Neural crest cell (in vitro differentiated cells): ENCODE measurements around the gene PNCK. TPM values are rescaled to one million over a fixed set of nuclear protein-coding genes. Genes with fewer than 3 reads are reported as not detected.

ENCODE experiments used
- DNase-seq: peaks from one replicate; pipeline ENCODE4 v3.0.0; 2021; ENCODE audit warnings: low read depth, mixed read lengths, low spot score
- H3K27ac Mint-ChIP-seq: one replicate; pipeline ENCODE4 v1.8.0; 2021; ENCODE audit warnings: mild to moderate bottlenecking, mixed read lengths; ENCODE audit not compliant: unreplicated experiment
- H3K27me3 Mint-ChIP-seq: 2 replicates; pipeline ENCODE4 v1.8.0; 2021; ENCODE audit warnings: low read depth, mild to moderate bottlenecking, mixed read lengths
- H3K36me3 Mint-ChIP-seq: 2 replicates; pipeline ENCODE4 v1.8.0; 2021; ENCODE audit warnings: low read depth, mild to moderate bottlenecking, mixed read lengths
- H3K4me1 Mint-ChIP-seq: 2 replicates; pipeline ENCODE4 v1.8.0; 2021; ENCODE audit warnings: mixed read lengths
- H3K4me3 Mint-ChIP-seq: one replicate; pipeline ENCODE4 v1.8.0; 2021; ENCODE audit warnings: mild to moderate bottlenecking, mixed read lengths
- H3K9me3 Mint-ChIP-seq: 2 replicates; pipeline ENCODE4 v1.8.0; 2021; ENCODE audit warnings: mixed read lengths
- total RNA-seq: library from RNA; stranded (reverse); gene quantifications from 2 replicates; pipeline ENCODE4 v1.2.1, GENCODE V29; 2021
- TF ChIP-seq, protein P1 (sequence below): fragments of 200-600 bp; sonication (generic); conservative IDR thresholded peaks from 2 replicates; pipeline ENCODE4 v1.5.0; 2021; ENCODE audit warnings: antibody characterized with exemption, mild to moderate bottlenecking

The PNCK gene
- total RNA-seq, 1 donor from 2014 or later = 9.4 TPM

GRCh38 chrX:153642051-153642654, 31.5 kb downstream of the PNCK start:
- Mint-ChIP-seq H3K9me3 (no peaks in the 10 kb centered on the region), H3K27me3 (peaks cover 48% of the 10 kb centered on the region), H3K4me3 (no peak overlapping the region), H3K27ac (no peak overlapping the region), H3K36me3 (no peaks in the 10 kb centered on the region), H3K4me1 (peaks cover 5% of the 10 kb centered on the region)
- no peak for DNase-seq
- TF ChIP-seq, protein P1, sequence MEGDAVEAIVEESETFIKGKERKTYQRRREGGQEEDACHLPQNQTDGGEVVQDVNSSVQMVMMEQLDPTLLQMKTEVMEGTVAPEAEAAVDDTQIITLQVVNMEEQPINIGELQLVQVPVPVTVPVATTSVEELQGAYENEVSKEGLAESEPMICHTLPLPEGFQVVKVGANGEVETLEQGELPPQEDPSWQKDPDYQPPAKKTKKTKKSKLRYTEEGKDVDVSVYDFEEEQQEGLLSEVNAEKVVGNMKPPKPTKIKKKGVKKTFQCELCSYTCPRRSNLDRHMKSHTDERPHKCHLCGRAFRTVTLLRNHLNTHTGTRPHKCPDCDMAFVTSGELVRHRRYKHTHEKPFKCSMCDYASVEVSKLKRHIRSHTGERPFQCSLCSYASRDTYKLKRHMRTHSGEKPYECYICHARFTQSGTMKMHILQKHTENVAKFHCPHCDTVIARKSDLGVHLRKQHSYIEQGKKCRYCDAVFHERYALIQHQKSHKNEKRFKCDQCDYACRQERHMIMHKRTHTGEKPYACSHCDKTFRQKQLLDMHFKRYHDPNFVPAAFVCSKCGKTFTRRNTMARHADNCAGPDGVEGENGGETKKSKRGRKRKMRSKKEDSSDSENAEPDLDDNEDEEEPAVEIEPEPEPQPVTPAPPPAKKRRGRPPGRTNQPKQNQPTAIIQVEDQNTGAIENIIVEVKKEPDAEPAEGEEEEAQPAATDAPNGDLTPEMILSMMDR = no peak

GRCh38 chrX:153641627-153642026, 32.0 kb downstream of the PNCK start:
- Mint-ChIP-seq H3K27me3 (peaks cover 48% of the 10 kb centered on the region), H3K9me3 (no peaks in the 10 kb centered on the region), H3K4me3 (peak overlapping the region; percentile 48), H3K4me1 (peaks cover 5% of the 10 kb centered on the region), H3K27ac (no peak overlapping the region), H3K36me3 (no peaks in the 10 kb centered on the region)
- TF ChIP-seq, protein P1 = no peak
- no peak for DNase-seq

DNA sequence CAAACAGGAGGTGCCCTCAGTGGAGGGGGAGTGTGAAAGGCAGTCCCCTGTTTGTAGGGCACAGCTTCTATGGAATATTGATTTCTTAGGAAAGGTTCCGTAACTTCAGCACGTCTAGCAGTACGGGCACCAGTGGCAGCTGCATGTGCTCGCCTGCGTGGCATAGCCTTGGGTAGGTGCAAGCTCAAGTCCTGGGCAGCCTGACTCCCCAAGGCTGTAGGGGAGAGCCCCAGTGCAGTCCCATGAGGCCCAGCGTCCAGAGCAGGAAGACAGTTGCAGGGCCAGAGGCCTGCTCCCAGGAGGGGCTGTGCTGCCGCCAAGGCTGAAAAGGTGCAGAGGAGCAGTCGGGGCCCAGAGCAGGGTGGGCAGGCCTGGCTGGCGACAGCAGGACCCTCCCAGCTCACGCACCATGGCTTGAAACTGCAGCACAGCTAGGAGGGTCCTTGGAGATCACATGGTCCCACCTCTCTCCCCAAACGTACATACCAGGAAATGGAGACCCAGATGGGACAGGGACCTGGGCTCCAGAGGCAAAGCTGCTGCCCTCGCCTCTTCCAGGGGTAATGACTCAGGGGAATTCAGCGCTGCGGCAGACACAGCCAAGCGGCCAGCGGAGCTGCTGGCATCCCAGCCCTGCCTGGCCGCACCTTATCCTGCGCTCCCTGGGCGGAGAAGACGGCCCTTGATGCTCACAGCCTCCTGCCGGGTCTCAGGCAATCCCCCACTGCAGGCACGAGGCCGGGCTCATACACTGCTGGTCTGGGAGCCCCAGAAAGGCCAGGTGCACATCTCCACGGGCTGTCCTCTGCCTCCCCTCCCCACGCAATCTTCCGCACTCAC, 32.7 kb downstream of the PNCK start:
- Mint-ChIP-seq H3K4me1 (peaks cover 5% of the 10 kb centered on the region), H3K27ac (no peak overlapping the region), H3K9me3 (no peaks in the 10 kb centered on the region), H3K36me3 (no peaks in the 10 kb centered on the region), H3K27me3 (peaks cover 43% of the 10 kb centered on the region), H3K4me3 (peak overlapping the region; percentile 34)
- TF ChIP-seq, protein P1 = no peak
- DNase-seq = no peak

GRCh38 chrX:153640045-153640686, 33.4 kb downstream of the PNCK start:
- DNase-seq = no peak
- Mint-ChIP-seq H3K27me3 (peaks cover 35% of the 10 kb centered on the region), H3K27ac (no peak overlapping the region), H3K4me1 (peaks cover 5% of the 10 kb centered on the region), H3K36me3 (no peaks in the 10 kb centered on the region), H3K4me3 (no peak overlapping the region), H3K9me3 (no peaks in the 10 kb centered on the region)
- TF ChIP-seq, protein P1 = no peak

DNA sequence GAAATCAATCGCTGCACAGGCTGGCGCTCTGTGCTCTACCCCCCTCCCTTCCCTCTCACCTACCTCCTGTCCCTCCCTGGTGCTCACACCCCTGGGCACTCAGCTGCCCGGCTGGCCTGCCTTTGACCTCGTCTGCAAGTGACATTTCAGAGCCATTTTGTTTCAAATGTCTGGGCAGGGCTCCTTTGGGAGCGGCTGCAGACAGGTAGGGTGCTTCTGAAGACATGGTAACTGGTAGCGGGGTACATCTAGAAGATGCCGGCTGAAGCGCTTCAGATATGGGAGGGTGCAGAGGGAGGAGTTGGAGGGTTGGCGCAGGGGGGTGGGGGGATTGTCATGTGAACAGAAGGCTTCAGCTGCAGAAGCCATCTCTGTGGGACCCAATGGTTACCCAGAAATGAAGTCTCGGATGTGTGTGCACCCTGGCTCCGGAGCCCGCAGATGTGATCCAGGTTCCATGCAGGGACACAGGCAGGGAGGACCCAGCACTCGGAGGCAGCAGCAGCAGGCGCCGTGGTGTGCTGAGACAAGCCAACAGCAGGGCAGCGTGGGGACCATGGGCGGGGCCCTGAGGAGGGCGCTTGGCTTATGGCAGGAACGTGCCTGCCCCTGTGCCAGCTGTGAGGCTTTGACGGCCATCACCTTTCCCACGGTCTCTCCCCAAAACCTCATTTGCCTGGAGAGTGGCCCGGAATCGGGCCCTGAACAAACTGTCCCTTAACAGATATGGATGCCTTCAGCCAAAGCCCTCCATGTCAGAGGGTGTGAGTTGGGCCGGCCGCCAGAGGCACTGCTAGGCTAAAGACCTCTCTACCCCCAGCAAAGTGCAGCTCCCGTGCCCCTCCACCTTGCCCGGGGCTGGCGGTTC, 34.2 kb downstream of the PNCK start:
- H3K27ac Mint-ChIP-seq = no peak overlapping the region
- TF ChIP-seq, protein P1 = no peak
- H3K4me1 Mint-ChIP-seq = peaks cover 5% of the 10 kb centered on the region
- no peaks in the 10 kb centered on the region for H3K9me3 Mint-ChIP-seq
- no peak for DNase-seq
- H3K4me3 Mint-ChIP-seq = no peak overlapping the region
- no peaks in the 10 kb centered on the region for H3K36me3 Mint-ChIP-seq
- peaks cover 27% of the 10 kb centered on the region for H3K27me3 Mint-ChIP-seq
